PC-3 (cell line): ENCODE results near the gene TMEM132E.

Experiments
- EZH2 ChIP-seq: fragments of 300-600 bp; sonication (generic); IDR thresholded peaks from one replicate; pipeline ENCODE4 v1.6.1; 2017; ENCODE audit warnings: antibody characterized with exemption, mild to moderate bottlenecking, low read length; ENCODE audit not compliant: unreplicated experiment
- EZH2phosphoT487 ChIP-seq: fragments of 300-600 bp; sonication (generic); IDR thresholded peaks from 2 replicates; pipeline ENCODE4 v1.6.1; 2018; ENCODE audit warnings: mild to moderate bottlenecking, antibody characterized with exemption, low read length, borderline replicate concordance
- TF ChIP-seq, protein P1 (sequence below): fragments of 300-600 bp; sonication (generic); conservative IDR thresholded peaks from 2 replicates; pipeline ENCODE4 v1.5.1; 2017; ENCODE audit warnings: antibody characterized with exemption, low read depth, mild to moderate bottlenecking, low read length

GRCh38 chr17:34653511-34653910 is 74.1 kb downstream of the TMEM132E start:
- TF ChIP-seq, protein P1, sequence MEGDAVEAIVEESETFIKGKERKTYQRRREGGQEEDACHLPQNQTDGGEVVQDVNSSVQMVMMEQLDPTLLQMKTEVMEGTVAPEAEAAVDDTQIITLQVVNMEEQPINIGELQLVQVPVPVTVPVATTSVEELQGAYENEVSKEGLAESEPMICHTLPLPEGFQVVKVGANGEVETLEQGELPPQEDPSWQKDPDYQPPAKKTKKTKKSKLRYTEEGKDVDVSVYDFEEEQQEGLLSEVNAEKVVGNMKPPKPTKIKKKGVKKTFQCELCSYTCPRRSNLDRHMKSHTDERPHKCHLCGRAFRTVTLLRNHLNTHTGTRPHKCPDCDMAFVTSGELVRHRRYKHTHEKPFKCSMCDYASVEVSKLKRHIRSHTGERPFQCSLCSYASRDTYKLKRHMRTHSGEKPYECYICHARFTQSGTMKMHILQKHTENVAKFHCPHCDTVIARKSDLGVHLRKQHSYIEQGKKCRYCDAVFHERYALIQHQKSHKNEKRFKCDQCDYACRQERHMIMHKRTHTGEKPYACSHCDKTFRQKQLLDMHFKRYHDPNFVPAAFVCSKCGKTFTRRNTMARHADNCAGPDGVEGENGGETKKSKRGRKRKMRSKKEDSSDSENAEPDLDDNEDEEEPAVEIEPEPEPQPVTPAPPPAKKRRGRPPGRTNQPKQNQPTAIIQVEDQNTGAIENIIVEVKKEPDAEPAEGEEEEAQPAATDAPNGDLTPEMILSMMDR, result no peak
- TF ChIP-seq EZH2 (no peak), EZH2phosphoT487 (no peak)
